IPS-18c (cell line): ENCODE measurements around the gene TCAF2.
"Not testable (repeated sequence)": the region's sequence is repeated elsewhere in the genome, so short reads cannot be mapped to it uniquely, and the experiment has no call there.

ENCODE experiments used
- H3K4me3 ChIP-seq: 2 replicates; pipeline ENCODE4 v1.7.0; 2013; ENCODE audit warnings: low read depth, mild to moderate bottlenecking, low read length, moderate library complexity; ENCODE audit not compliant: insufficient read depth
- H3K9me3 ChIP-seq: one replicate; pipeline ENCODE4 v1.6.1; 2013; ENCODE audit warnings: mild to moderate bottlenecking, low read length, moderate library complexity; ENCODE audit not compliant: control insufficient read depth, insufficient read depth

TCAF2 gene

GRCh38 chr7:143646598-143646997 is 25.8 kb downstream of the TCAF2 start:
- H3K9me3 ChIP-seq, H3K4me3 ChIP-seq: not testable (repeated sequence)

- not testable (repeated sequence) for H3K9me3 ChIP-seq, H3K4me3 ChIP-seq
These were observed 29.1 kb downstream of the TCAF2 start for GRCh38 chr7:143649902-143650301.

- H3K4me3 ChIP-seq, H3K9me3 ChIP-seq: not testable (repeated sequence)
These were observed 29.7 kb downstream of the TCAF2 start for GRCh38 chr7:143650447-143650846.
